ENCODE data around the gene LRRC59.
A peak's percentile ranks its signal among the peaks of the same experiment; 100 is the strongest.

LRRC59 gene

GRCh38 chr17:50360486-50361115 is 36.7 kb downstream of the LRRC59 start:
- peak; percentile 58 for DNase-seq

- peak; percentile 53 for DNase-seq
Observed at GRCh38 chr17:50359998-50360461, 37.3 kb downstream of the LRRC59 start.

GRCh38 chr17:50359005-50359699 is 38.2 kb downstream of the LRRC59 start:
- peak; percentile 79 for DNase-seq

GRCh38 chr17:50358177-50358576 is 39.1 kb downstream of the LRRC59 start:
- DNase-seq, result peak; percentile 47

GRCh38 chr17:50356892-50357510 is 40.3 kb downstream of the LRRC59 start:
- DNase-seq, result peak; percentile 53

GRCh38 chr17:50356418-50356817 is 40.9 kb downstream of the LRRC59 start:
- DNase-seq, result peak; percentile 47

GRCh38 chr17:50355701-50356341 is 41.5 kb downstream of the LRRC59 start:
- peak; percentile 57 for DNase-seq

- peak; percentile 51 for DNase-seq
Observed at GRCh38 chr17:50355336-50355700, 42.0 kb downstream of the LRRC59 start.

GRCh38 chr17:50354776-50355175 is 42.5 kb downstream of the LRRC59 start:
- DNase-seq, result peak; percentile 54

GRCh38 chr17:50354198-50354597 is 43.1 kb downstream of the LRRC59 start:
- DNase-seq, result peak; percentile 51

- peak; percentile 48 for DNase-seq
Observed at GRCh38 chr17:50353600-50354195, 43.6 kb downstream of the LRRC59 start.

GRCh38 chr17:50352693-50353599 is 44.4 kb downstream of the LRRC59 start:
- no peak for DNase-seq

- peak; percentile 55 for DNase-seq
Observed at GRCh38 chr17:50352072-50352692, 45.1 kb downstream of the LRRC59 start.

GRCh38 chr17:50350733-50351132 is 46.6 kb downstream of the LRRC59 start:
- DNase-seq, result peak; percentile 36

GRCh38 chr17:50349243-50349600 is 48.1 kb downstream of the LRRC59 start:
- no peak for DNase-seq

- peak; percentile 62 for DNase-seq
Observed at GRCh38 chr17:50348522-50349242, 48.6 kb downstream of the LRRC59 start.

- peak; percentile 35 for DNase-seq
Observed at GRCh38 chr17:50347894-50348291, 49.4 kb downstream of the LRRC59 start.

GRCh38 chr17:50347117-50347893 is 50.0 kb downstream of the LRRC59 start:
- no peak for DNase-seq

- peak; percentile 82 for DNase-seq
Observed at GRCh38 chr17:50346313-50347116, 50.8 kb downstream of the LRRC59 start.

All from islet precursor cell (in vitro differentiated cells).